Mesothelial cell of epicardium (in vitro differentiated cells): ENCODE data around the gene ATG4C. TPM values are rescaled to one million over a fixed set of nuclear protein-coding genes. Genes with fewer than 3 reads are reported as not detected.
"Not testable (repeated sequence)": the region's sequence is repeated elsewhere in the genome, so short reads cannot be mapped to it uniquely, and the experiment has no call there.

Experiments used
- DNase-seq, 2 experiments: peaks; one replicate each; pipeline ENCODE4 v3.0.0; 2021; ENCODE audit warnings: low spot score in 2 of 2; ENCODE audit not compliant: unreplicated experiment in 2 of 2
- H3K27ac Mint-ChIP-seq: 2 replicates; pipeline ENCODE4 v1.8.0; 2021; ENCODE audit warnings: mixed read lengths
- H3K27me3 Mint-ChIP-seq: 2 replicates; pipeline ENCODE4 v1.8.0; 2021; ENCODE audit warnings: low read depth, mixed read lengths
- H3K36me3 Mint-ChIP-seq: 2 replicates; pipeline ENCODE4 v1.8.0; 2021; ENCODE audit warnings: mixed read lengths
- H3K4me1 Mint-ChIP-seq: 2 replicates; pipeline ENCODE4 v1.8.0; 2021; ENCODE audit warnings: mixed read lengths
- H3K4me3 Mint-ChIP-seq: 2 replicates; pipeline ENCODE4 v1.8.0; 2021; ENCODE audit warnings: mild to moderate bottlenecking, moderate library complexity, mixed read lengths
- H3K9me3 Mint-ChIP-seq: 2 replicates; pipeline ENCODE4 v1.8.0; 2021; ENCODE audit warnings: mixed read lengths
- total RNA-seq: library from RNA; stranded (reverse); gene quantifications from 3 replicates; pipeline ENCODE4 v1.2.1, GENCODE V29; 2021
- TF ChIP-seq, protein P1 (sequence below): fragments of 200-600 bp; sonication (generic); IDR thresholded peaks from one replicate; pipeline ENCODE4 v1.5.0; 2021; ENCODE audit warnings: antibody characterized with exemption; ENCODE audit not compliant: unreplicated experiment

Gene ATG4C, protein sequence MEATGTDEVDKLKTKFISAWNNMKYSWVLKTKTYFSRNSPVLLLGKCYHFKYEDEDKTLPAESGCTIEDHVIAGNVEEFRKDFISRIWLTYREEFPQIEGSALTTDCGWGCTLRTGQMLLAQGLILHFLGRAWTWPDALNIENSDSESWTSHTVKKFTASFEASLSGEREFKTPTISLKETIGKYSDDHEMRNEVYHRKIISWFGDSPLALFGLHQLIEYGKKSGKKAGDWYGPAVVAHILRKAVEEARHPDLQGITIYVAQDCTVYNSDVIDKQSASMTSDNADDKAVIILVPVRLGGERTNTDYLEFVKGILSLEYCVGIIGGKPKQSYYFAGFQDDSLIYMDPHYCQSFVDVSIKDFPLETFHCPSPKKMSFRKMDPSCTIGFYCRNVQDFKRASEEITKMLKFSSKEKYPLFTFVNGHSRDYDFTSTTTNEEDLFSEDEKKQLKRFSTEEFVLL
- total RNA-seq = 11.1 to 11.4 TPM (median 11.3 TPM) in 3 replicates

DNA sequence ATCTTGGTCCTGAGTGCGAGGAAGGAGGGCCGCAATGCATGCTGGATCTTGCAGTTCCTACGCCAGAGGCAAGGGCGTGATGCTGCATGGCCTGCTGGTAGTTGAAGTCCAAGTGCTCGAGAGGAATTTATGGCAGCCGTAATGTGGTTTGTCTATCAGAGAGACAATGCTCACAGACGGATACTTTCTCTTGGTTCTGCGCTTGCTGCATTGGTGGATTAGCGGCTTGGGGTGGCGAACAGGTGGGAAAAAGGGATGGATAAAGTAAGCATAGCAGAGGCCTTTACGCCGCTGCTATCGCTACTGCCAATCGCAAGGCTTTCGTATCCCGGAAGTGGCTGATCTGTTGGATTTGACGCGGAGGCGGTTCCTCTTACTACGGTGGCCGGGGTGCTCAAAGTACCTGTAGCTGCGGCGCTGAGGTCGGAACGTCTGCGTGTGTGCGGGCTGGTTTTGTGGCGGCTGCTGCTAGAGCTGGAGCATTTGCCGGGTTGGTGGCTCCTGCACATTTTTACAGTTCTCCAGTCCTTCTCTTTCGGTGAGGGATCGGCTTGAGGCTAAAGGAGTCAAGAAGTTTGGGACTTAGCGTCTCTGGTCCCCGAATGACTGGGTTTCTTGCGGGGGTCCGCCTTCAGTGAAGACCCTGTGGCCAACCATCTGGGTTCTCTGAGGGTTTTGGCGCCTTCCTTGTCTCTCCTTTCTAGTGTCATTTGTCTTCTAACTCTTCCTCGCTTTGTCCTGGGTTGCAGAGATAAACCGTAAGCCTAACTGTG lies at the start of gene ATG4C:
Gene ATG4C, plus strand, starts transcription at position 397 of the 773 bp plus-strand sequence. CDS start 19,655 bp downstream, outside the sequence.
- DNase-seq = peak; percentile 83
- Mint-ChIP-seq H3K4me1 (peaks cover 3% of the 10 kb centered on the region), H3K36me3 (no peaks in the 10 kb centered on the region), H3K4me3 (no peak within 1 kb of the TSS), H3K27me3 (no peaks in the 10 kb centered on the region), H3K9me3 (no peaks in the 10 kb centered on the region), H3K27ac (no peak within 1 kb of the TSS)
- TF ChIP-seq, protein P1, sequence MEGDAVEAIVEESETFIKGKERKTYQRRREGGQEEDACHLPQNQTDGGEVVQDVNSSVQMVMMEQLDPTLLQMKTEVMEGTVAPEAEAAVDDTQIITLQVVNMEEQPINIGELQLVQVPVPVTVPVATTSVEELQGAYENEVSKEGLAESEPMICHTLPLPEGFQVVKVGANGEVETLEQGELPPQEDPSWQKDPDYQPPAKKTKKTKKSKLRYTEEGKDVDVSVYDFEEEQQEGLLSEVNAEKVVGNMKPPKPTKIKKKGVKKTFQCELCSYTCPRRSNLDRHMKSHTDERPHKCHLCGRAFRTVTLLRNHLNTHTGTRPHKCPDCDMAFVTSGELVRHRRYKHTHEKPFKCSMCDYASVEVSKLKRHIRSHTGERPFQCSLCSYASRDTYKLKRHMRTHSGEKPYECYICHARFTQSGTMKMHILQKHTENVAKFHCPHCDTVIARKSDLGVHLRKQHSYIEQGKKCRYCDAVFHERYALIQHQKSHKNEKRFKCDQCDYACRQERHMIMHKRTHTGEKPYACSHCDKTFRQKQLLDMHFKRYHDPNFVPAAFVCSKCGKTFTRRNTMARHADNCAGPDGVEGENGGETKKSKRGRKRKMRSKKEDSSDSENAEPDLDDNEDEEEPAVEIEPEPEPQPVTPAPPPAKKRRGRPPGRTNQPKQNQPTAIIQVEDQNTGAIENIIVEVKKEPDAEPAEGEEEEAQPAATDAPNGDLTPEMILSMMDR = no peak

DNA sequence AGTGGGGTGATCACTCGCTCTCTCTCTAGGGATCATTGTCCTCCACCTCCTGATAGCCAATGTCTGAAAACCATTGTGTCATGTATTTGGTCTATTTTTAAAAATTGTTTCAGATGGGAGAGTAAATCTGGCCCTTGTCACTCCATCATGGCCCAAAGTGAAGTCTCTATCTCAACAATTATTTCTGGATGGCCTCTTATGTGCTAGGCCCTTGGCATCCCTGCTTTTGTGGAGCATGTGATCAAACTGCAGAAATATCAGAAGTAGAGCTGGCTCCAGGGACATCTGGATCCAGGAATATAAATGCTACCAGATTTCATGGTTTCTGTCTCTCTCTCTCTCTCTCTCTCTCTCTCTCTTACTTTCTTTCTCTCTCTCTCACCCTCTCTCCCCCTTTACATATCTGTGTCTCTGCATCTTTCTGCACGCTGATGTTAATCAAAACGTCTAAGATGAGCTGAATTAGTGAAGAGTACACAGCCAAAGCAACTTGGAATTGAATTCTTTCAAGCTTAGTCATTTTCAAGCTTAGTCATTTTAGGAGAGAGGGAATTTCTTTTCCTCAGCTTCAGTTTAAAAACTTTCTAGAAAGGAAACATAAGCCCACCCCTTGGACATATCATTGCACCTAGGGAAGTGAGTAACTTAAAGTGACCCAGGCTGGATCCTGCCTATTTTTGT lies 48.3 kb upstream of the ATG4C start:
- peak overlapping the region; percentile 43 for H3K27ac Mint-ChIP-seq
- H3K4me1 Mint-ChIP-seq = peaks cover 8% of the 10 kb centered on the region
- no peak for DNase-seq
- H3K36me3 Mint-ChIP-seq = peaks cover 8% of the 10 kb centered on the region
- no peak overlapping the region for H3K4me3 Mint-ChIP-seq
- no peaks in the 10 kb centered on the region for H3K27me3 Mint-ChIP-seq
- TF ChIP-seq, protein P1 = no peak
- H3K9me3 Mint-ChIP-seq = peaks cover 12% of the 10 kb centered on the region

DNA sequence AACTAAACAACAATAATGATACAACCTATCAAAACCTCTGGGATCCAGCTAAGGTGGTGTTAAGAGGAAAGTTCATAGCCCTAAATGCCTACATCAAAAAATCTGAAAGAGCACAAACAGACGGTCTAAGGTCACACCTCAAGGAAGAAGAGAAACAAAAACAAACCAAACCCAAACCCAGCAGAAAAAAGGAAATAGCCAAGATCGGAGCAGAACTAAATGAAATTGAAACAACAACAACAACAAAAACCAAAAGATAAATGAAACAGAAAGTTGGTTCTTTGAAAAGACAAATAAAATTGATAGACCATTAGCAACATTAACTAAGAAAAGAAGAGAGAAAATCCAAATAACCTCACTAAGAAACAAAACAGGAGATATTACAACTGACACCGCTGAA lies 43.2 kb upstream of the ATG4C start:
- not testable (repeated sequence) for H3K27ac Mint-ChIP-seq, H3K4me3 Mint-ChIP-seq, H3K27me3 Mint-ChIP-seq, DNase-seq, H3K4me1 Mint-ChIP-seq
- Mint-ChIP-seq H3K36me3 (peaks cover 10% of the 10 kb centered on the region), H3K9me3 (peaks cover 38% of the 10 kb centered on the region)

DNA sequence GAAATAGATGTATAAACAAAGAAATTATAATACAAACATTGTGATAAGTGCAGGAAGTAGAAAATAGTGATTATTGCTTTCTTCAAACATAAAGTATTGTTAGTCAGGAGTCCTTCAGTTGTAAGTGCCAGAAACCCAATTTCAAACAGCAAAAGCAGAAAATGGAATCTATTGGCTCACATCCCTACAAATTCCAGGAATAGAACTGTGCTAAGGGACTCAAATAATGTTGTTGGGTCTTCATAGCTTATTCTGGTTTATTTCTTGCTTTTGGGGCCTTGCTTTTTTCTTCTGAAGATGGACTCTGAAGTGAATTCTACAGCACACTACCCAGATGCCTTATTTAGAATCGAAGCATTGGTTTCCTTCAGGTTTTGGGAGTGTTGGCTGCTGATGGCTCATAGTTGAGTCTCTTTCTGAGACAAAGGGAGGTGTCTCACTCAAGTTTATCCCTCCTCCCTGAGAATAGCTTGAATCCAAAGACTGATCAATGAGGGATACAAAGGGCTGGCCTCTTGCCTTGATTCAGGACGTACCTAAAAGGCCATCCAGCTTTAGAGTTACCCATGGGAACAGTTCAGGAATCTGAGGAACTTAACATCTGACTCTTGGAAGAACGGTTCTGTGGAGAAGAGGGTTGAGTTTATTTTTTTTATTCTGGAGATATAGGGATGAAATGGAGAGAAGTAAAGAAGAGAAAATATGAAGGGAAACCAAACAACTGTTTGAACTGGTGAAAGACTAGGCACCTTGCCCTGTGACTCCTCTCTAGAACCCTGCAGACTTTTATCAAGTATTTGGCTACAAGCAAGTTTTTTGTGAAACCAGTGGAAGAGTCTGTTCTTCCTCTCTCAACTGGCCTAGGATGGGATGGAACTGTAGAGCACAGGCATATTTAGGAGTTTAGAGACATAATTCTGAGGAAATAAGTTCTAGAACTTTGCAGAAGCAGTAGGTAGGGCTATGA lies 39.0 kb upstream of the ATG4C start:
- Mint-ChIP-seq H3K4me3 (no peak overlapping the region), H3K27me3 (no peaks in the 10 kb centered on the region), H3K9me3 (peaks cover 32% of the 10 kb centered on the region), H3K27ac (no peak overlapping the region), H3K36me3 (peaks cover 7% of the 10 kb centered on the region), H3K4me1 (no peaks in the 10 kb centered on the region)
- DNase-seq = no peak
- TF ChIP-seq, protein P1 = no peak

DNA sequence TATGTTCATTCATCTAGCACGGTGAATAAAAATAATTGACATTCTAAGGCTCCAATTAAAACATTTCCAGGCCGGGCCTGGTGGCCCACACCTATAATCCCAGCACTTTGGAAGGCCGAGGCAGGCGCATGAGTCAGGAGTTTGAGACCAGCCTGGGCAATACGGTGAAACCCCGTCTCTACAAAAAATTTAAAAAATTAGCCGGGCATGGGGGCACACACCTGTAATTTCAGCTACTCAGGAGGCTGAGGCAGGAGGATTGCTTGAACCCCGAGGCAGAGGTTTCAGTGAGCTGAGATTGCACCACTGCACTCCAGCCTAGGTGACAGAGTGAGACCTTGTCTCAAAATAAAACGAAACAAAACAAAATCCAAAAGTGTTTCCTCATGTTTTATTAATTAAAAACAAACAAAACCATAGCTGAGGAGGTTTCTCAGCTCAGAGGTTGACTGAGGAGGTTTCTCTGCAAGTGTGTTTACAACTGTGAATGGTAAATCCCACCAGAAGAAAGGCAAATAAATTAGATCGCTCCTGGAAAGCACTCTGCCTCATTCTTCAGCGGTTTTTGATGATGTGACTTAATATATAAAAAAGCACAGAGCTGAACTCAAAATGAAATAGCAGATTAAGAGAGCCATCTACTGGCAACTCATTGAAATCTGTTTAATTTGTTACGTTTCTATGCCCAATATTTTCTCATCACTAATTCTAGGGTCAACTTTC lies 37.7 kb upstream of the ATG4C start:
- no peaks in the 10 kb centered on the region for H3K27me3 Mint-ChIP-seq
- H3K9me3 Mint-ChIP-seq = peaks cover 19% of the 10 kb centered on the region
- no peak for DNase-seq
- TF ChIP-seq, protein P1 = peak; percentile 33
- H3K36me3 Mint-ChIP-seq = no peaks in the 10 kb centered on the region
- no peak overlapping the region for H3K27ac Mint-ChIP-seq
- H3K4me3 Mint-ChIP-seq = no peak overlapping the region
- H3K4me1 Mint-ChIP-seq = peaks cover 4% of the 10 kb centered on the region
